GM18502 (cell line): ENCODE results near the gene THAP2.
"Not testable (repeated sequence)": the region's sequence is repeated elsewhere in the genome, so short reads cannot be mapped to it uniquely, and the experiment has no call there.

Source experiments
- ATAC-seq: cut with Tn5 transposase; IDR thresholded peaks from one replicate; pipeline ENCODE4 v1.9.1; 2021; ENCODE audit warnings: mild to moderate bottlenecking; ENCODE audit not compliant: unreplicated experiment, poor library complexity

Gene THAP2

DNA sequence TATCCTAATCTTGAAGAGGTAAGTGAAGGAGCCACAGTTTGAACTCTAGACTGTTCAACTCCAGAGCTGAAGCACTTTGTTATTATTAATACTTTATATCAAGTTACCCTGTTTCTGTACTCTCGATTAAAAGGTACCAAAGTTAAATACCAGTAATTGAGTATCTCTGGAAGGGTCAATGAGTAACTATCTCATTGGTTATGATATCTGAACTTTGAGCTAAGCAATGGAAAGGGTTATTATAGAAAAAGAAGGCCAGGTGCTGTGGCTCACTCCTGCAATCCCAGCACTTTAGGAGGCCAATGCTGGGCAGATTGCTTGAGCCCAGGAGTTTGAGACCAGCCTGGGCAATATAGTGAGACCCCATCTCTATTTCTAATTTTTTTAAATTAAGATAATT is 31.7 kb downstream of the THAP2 start:
- ATAC-seq, result no peak

DNA sequence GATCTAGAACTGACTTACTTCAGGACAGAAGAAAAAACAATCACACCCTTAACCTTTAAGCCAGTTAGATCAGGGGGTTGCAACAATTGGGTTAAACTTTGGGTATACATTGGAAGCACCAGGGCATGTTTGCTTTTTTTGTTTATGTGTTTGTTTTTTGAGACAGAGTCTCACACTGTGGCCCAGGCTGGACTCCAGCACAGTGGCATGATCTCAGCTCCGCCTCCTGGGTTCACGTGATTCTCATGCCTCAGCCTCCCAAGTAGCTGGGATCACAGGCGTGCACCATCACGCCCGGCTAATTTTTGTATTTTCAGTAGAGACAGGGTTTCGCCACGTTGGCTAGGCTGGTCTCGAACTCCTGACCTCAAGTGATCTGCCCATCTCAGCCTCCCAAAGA is 38.1 kb downstream of the THAP2 start:
- ATAC-seq, result not testable (repeated sequence)

DNA sequence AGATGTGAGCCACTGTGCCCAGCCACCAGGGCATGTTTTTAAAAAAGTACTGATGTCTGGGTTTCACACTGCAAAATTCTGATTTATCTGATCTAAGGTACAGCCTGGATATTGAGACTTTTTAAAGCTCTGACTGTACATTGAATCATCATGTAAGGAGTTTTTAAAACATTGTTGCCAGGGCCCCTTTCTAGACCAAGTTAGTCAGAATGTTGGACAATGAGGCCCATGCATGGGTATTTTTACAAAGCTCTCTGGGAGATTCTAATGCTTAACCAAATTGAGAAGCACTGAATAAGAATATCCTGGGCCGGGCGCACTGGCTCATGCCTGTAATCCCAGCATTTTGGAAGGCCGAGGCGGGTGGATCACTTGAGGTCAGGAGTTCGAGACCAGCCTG is 38.5 kb downstream of the THAP2 start:
- ATAC-seq, result no peak

DNA sequence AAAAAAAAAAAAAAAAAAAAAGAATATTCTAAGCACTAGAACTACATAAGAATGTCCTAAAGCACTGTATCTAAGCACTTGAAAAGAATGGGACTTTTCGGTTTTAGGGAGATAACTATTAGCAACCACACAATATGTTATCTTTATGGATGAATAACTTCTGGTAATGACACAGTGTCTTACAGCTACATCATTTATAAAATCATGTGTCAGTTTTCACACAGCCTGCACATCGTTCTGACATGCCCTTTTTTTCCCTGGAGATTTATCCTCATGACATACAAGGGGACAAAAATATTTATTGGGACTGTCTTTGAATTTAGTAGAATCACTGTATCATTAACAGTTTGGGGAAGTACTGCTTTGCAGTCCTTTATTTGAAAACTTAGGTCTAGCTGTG is 39.1 kb downstream of the THAP2 start:
- ATAC-seq, result no peak

DNA sequence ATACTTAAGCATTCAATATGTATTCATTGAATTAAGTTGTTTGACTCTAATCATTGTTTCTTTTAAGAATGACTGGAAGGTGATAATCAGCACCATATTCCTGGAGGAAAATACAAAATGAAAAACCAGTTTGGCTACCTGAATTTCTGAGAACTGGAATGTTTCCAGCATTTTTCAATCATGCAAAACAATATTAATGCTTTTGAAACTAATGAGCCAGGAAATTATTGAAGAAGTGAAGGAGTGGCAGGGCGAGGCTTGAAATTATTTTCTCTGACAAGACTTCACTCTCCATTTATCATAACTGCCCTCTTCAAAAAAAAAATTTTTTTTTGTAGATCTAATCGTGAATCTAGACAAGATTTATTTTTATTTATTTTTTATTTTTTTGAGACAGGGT is 40.8 kb downstream of the THAP2 start:
- ATAC-seq, result no peak

DNA sequence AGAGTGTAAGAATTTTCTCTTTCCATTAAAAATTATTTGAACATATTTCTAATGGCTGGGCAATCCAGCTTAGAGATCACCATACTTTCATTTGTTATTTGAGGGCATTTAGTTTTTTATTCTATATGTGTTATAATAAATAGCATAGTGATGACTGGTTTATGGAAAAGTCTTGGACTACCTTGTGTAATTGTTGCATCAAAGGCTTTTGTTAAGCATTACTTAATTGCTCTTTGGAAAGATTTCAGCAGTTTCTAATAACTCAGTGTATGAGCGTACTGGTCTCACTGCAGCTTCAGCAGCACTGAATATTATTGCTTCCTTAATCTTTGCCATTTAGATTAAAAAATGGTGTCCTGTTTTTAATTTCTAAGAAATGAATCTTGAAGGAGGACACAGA is 44.6 kb downstream of the THAP2 start:
- no peak for ATAC-seq

DNA sequence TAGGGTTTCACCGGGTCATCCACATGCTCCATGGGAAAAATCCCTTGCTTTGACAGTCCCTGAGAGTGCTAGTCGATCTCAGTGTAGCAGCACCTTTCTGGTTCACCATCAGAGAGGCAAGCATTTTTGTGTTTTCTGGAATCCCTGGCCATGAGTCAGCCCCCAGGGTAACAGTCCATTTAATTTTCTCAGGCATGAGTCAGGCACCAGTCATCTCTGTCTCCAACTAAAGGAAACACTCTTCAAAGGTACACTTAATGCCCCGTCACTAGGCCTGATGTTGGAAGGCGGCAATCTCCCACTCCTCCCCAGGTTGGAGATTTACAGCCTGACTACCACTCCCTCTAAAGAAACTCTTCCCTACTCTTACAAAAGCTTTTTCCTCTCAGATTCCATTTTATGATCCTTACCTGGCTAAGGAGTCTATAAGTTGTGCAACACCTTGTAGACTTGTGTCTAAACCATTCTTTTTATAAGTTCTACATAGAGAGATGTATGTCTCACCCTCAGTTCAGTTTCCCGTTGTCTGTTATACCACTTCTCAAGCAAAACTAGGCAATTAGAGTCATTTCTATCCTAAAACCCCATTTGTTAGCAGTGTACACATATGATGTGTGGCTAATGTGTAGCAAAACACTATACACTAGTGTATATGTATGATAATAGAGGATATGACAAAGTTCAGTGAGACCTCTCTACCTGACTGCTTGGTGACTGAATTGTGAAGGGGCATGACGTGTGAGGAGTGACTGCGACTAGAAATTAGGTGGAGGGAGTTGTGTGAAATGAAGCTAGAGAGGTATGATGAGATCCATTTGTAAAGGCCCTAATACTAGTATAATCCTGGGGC is 46.4 kb downstream of the THAP2 start:
- no peak for ATAC-seq

DNA sequence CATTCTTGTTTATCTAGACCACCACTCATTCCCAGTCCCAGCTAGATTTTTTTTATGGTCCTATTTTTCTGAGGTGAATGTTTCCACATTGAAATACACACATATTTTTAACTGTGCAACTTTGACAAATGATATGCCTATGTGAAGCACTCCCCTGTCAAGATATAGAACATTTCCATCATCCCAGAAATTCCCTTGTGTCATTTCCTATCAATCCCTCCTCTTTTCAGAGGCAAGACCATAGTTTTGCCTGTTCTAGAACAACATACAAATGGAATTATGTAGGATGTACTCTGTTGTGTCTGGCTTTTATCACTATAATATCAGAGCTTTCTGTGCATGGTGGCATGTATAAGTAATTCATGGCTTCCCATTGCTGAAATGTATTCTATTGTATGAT is 54.5 kb downstream of the THAP2 start:
- ATAC-seq, result no peak

DNA sequence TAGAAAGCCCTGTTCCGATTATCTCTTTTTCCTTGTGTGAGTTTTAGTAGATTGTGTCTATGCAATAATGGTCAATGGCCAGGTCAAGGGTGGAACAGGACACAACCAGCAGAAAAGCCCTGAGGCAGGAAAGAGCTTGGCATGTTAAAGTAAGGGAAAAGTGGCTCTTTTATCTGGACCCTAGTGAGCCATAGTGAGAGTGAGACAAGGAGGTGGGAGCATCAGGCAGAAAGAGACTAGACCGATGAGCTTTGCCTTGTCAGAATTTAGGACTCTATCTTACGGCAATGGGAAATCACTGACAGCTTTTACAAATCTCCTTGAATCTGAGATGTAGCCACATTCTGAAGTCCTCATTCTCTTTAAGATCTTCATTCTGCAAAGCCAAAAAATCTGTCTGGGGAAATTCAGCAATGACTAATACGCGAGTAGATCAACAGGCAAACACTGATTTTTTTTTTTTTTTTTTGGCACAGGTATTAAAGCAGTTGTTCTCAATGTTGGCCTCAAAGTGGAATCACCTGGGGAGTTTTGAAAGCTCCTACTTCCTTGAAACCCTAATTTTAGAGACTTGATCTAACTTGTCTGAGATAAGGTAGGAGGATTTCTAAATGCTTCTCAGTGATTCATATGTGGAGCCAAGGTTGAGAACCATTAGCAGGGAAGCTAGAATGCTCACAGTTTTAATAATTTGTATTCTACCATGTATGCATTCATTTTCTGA is 55.7 kb downstream of the THAP2 start:
- ATAC-seq, result no peak

DNA sequence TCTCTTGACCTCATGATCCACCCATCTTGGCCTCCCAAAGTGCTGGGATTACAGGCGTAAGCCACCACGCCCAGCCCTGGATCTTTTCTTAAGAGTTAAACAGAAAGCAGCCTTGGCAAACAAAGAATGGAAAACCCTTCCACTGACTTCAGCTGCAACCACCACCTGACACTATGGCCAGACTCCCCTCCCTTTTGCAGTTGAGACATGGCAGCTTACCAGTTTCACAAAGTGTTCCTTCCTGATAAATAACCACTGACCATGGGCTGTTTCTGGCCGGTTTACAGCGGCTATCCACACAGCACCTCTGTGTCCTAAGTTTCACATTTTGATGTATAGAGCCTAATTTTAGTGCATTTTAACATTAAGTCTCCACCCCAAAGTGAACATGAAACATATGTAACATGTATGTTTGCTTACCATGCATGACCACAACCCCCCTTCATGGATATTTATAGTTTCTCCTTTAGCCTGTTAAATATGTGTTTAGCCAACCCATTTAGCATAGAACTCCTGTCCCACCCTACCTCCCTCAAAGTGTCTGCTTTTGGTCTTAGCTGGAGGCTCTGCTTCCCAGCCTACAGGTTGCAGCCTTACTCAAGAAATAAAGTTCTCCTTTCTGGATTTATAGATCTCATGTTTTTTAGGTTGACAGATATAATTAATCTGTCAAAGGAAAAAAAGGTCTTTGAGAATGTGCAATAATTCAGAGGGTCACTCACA is 57.8 kb downstream of the THAP2 start:
- no peak for ATAC-seq

DNA sequence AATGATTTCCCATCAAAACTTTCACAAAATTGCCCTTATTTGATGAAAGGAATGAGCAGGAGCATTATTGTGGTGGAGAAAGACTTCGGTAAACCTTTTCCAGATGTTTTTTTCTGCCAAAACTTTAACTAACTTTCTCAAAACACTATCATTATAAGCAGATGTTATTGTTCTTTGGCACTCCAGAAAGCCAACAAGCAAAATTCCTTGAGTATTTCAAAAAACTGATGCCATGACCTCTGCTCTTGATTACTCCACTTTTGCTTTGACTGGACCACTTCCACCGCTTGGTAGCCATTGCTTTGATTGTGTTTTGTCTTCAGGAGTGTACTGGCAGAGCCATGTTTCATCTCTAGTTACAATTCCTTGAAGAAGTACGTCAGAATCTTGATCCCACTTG is 60.9 kb downstream of the THAP2 start:
- no peak for ATAC-seq

DNA sequence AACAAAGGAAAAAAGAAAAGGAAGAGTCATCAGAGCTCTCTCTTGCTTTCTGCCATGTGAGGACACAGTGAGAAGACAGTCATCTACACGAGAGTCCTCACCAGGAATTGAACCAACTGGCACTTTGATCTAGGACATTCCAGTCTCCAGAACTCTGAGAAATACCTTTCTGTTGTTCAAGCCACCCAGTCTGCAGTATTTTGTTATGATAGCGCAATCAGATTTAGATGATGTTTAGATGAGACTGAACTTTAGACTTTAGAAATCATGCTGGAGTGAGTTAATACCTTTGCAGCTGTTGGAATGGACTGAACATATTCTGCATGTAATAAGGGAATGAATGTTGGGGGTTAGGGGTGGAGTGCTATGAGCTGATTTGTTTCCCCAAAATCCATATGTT is 62.4 kb downstream of the THAP2 start:
- ATAC-seq, result no peak

DNA sequence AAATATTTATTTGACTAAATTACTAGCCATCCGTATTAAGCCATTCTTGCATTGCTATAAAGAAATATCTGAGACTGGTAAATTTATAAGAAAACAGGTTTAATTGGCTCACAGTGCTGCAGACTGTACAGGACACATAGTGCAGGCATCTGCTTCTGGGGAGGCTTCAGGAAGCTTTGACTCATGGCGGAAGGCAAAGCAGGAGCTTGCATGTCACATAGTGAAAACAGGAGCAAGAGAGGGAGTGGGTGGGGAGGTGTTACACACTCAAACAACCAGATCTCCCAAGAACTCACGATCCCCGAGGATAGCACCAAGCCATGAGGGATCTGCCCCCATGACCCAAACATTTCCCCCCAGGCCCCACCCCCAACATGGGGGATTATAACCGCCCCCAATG is 63.9 kb downstream of the THAP2 start:
- ATAC-seq, result no peak
